Stomach (tissue), 4 donors: ENCODE data around the gene KIAA0930.

Source experiments
- CTCF ChIP-seq, 7 experiments: fragments of 450-650 bp in 4 of 7; fragments of 200-600 bp in 3 of 7; sonication (generic) in 3 of 7; IDR thresholded peaks; one replicate each; pipeline ENCODE4 v1.5.1; 2016 to 2019; ENCODE audit warnings: antibody characterized with exemption in 7 of 7, control low read depth in 2 of 7, mild to moderate bottlenecking in 1 of 7
- EP300 ChIP-seq: sonication (generic); formaldehyde crosslinking; IDR thresholded peaks from one replicate; pipeline ENCODE4 v1.6.1; 2017; ENCODE audit warnings: antibody characterized with exemption
- POLR2A ChIP-seq, 4 donors: fragments of 450-650 bp; IDR thresholded peaks; one replicate each; pipeline ENCODE4 v1.6.1; 2016; ENCODE audit warnings: antibody characterized with exemption in 4 of 4, control low read depth in 2 of 4, mild to moderate bottlenecking in 1 of 4, moderate library complexity in 1 of 4
- POLR2AphosphoS5 ChIP-seq, 3 donors: sonication (generic); formaldehyde crosslinking; IDR thresholded peaks; one replicate each; pipeline ENCODE4 v1.6.1; 2016; ENCODE audit warnings: antibody characterized with exemption in 3 of 3

- TF ChIP-seq CTCF (IDR thresholded peaks at IDR 0.05) (no peak), POLR2A (IDR thresholded peaks at IDR 0.05) (no peak), EP300 (no peak), POLR2AphosphoS5 (IDR thresholded peaks at IDR 0.05) (no peak)
These were observed 54.8 kb downstream of the KIAA0930 start for GRCh38 chr22:45185718-45186514.
